Immature natural killer cell (primary cell): ENCODE results near the gene CES4A. TPM values are rescaled to one million over a fixed set of nuclear protein-coding genes. Genes with fewer than 3 reads are reported as not detected.
A peak's percentile ranks its signal among the peaks of the same experiment; 100 is the strongest.
"Not testable (repeated sequence)": the region's sequence is repeated elsewhere in the genome, so short reads cannot be mapped to it uniquely, and the experiment has no call there.

Experiments used
- DNase-seq, 3 donors: peaks; one replicate each; pipeline ENCODE4 v3.0.0; 2022; ENCODE audit warnings: mixed read lengths in 1 of 3
- H3K27ac Mint-ChIP-seq, 6 donors: one replicate each; pipeline ENCODE4 v1.8.0; 2020; ENCODE audit warnings: mixed read lengths in 6 of 6, mild to moderate bottlenecking in 5 of 6, inconsistent platforms in 4 of 6, moderate library complexity in 3 of 6
- H3K27me3 Mint-ChIP-seq, 3 donors: one replicate each; pipeline ENCODE4 v1.8.0; 2020 to 2021; ENCODE audit warnings: low read depth in 3 of 3, mild to moderate bottlenecking in 3 of 3, mixed read lengths in 3 of 3, moderate library complexity in 3 of 3, inconsistent platforms in 1 of 3
- H3K36me3 Mint-ChIP-seq, 3 donors: one replicate each; pipeline ENCODE4 v1.8.0; 2020; ENCODE audit warnings: mixed read lengths in 3 of 3, inconsistent platforms in 2 of 3, mild to moderate bottlenecking in 2 of 3
- H3K4me1 Mint-ChIP-seq, 2 donors: one replicate each; pipeline ENCODE4 v1.8.0; 2020; ENCODE audit warnings: inconsistent platforms in 2 of 2, mild to moderate bottlenecking in 2 of 2, mixed read lengths in 2 of 2, moderate library complexity in 1 of 2
- H3K4me3 Mint-ChIP-seq, 5 donors: one replicate each; pipeline ENCODE4 v1.8.0; 2020; ENCODE audit warnings: mild to moderate bottlenecking in 5 of 5, mixed read lengths in 5 of 5, inconsistent platforms in 3 of 5, moderate library complexity in 3 of 5
- H3K9me3 Mint-ChIP-seq, 6 donors: one replicate each; pipeline ENCODE4 v1.8.0; 2020; ENCODE audit warnings: mild to moderate bottlenecking in 6 of 6, mixed read lengths in 6 of 6, inconsistent platforms in 4 of 6, moderate library complexity in 3 of 6
- polyA plus RNA-seq, 3 donors: library from polyadenylated mRNA; unstranded; fragments of 300-500 nt; fragmentation: Illumina TruSeq; gene quantifications; one replicate each; pipeline ENCODE4 v1.2.3, GENCODE V29; 2021

Gene CES4A
- polyA plus RNA-seq, 3 donors from 2014 or later, result 0.98 to 1.6 TPM; not detected in 1

DNA sequence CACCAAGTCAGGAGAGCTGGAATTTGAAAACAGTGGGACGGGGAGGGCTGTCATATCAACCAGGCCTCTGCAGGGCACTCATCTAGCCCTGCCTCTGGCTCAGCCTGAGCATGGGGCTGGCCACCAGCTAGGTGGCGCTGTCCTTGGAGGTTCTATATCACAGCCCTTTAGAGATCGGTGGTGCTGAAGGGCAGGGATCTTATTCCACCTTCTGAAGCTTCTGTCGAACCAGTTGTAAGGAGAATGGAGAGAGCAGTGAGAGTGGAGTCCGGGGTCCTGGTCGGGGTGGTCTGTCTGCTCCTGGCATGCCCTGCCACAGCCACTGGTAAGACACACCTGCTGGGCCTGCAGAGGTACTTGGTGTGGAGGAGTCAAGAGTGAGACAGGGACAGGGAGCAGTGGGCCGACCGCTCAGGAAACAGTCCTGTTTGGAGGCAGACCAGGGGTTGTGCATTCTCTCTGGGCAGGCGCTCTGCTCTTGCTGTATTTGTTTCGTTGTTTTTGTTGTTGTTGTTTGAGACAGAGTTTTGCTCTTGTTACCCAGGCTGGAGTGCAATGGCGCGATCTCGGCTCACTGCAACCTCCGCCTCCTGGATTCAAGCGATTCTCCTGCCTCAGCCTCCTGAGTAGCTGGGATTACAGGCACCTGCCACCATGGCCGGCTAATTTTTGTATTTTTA lies 27.2 kb upstream of the CES4A start, which contains the start of gene CES3:
Gene CES3 (plus strand): TSS at position 202 of the 680 bp plus-strand sequence. CDS start 42 bp downstream, at position 244.
- no peak within 1 kb of the TSS for H3K4me3 Mint-ChIP-seq
- no peaks in the 10 kb centered on the region for H3K9me3 Mint-ChIP-seq
- H3K27ac Mint-ChIP-seq, result peak within 1 kb of the TSS in 1 of 6 donors; percentile 55
- H3K36me3 Mint-ChIP-seq, result no peaks in the 10 kb centered on the region
- peak in 1 of 3 donors; percentile 30 for DNase-seq
- peaks cover 0 to 7% (median 1%) of the 10 kb centered on the region in 3 donors for H3K27me3 Mint-ChIP-seq
- H3K4me1 Mint-ChIP-seq, result no peaks in the 10 kb centered on the region

DNA sequence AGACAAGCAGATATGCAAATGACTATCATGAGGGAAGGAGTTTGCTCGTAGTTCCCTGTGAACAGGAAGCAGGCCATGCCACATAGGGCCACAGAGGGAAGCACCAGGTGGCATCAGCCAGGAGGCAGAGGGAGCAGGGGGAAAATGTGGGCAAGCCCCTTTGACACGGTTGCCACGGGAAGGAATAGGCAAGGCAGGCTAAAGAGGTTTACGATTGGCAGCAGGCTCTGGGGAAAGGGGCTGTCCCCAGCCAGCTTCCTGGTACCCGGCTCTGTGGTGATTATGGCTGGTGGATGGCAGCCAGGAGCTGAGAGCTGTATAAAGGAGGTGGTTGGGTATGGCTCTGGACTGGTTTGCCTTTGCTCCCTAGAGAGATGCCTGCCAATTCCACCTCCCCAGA lies 26.5 kb upstream of the CES4A start:
- Mint-ChIP-seq H3K27ac (peak overlapping the region in 1 of 6 donors; percentile 55), H3K4me1 (no peaks in the 10 kb centered on the region), H3K36me3 (no peaks in the 10 kb centered on the region), H3K9me3 (no peaks in the 10 kb centered on the region), H3K4me3 (no peak overlapping the region), H3K27me3 (peaks cover 0 to 5% (median 3%) of the 10 kb centered on the region in 3 donors)
- DNase-seq, result no peak

- H3K4me3 Mint-ChIP-seq, result no peak overlapping the region
Observed at GRCh38 chr16:66964049-66964448, 24.3 kb upstream of the CES4A start.

GRCh38 chr16:66968847-66969246 lies 19.5 kb upstream of the CES4A start:
- no peaks in the 10 kb centered on the region for H3K9me3 Mint-ChIP-seq
- H3K4me3 Mint-ChIP-seq, result no peak overlapping the region
- DNase-seq, result no peak
- no peaks in the 10 kb centered on the region for H3K4me1 Mint-ChIP-seq
- H3K36me3 Mint-ChIP-seq, result no peaks in the 10 kb centered on the region
- no peak overlapping the region for H3K27ac Mint-ChIP-seq
- H3K27me3 Mint-ChIP-seq, result peaks cover 3 to 5% (median 4%) of the 10 kb centered on the region in 3 donors

More at GRCh38 chr16:66964049-66964448, 24.3 kb upstream of the CES4A start:
- Mint-ChIP-seq H3K36me3 (no peaks in the 10 kb centered on the region), H3K27me3 (peaks cover 2 to 6% (median 3%) of the 10 kb centered on the region in 3 donors), H3K9me3 (no peaks in the 10 kb centered on the region), H3K4me1 (no peaks in the 10 kb centered on the region), H3K27ac (no peak overlapping the region)
- DNase-seq, result no peak

GRCh38 chr16:66970775-66971720 lies 17.3 kb upstream of the CES4A start:
- Mint-ChIP-seq H3K27me3 (peaks cover 2 to 10% (median 3%) of the 10 kb centered on the region in 3 donors), H3K4me3 (no peak overlapping the region), H3K27ac (no peak overlapping the region), H3K4me1 (no peaks in the 10 kb centered on the region), H3K36me3 (no peaks in the 10 kb centered on the region), H3K9me3 (no peaks in the 10 kb centered on the region)
- DNase-seq, result no peak

GRCh38 chr16:66972983-66973382 lies 15.4 kb upstream of the CES4A start:
- Mint-ChIP-seq H3K27ac (no peak overlapping the region), H3K4me1 (no peaks in the 10 kb centered on the region), H3K9me3 (no peaks in the 10 kb centered on the region)

GRCh38 chr16:66973716-66974115 lies 14.7 kb upstream of the CES4A start:
- DNase-seq, result no peak
- Mint-ChIP-seq H3K27me3 (peaks cover 2 to 7% (median 2%) of the 10 kb centered on the region in 3 donors), H3K4me3 (no peak overlapping the region), H3K9me3 (no peaks in the 10 kb centered on the region), H3K4me1 (no peaks in the 10 kb centered on the region), H3K36me3 (no peaks in the 10 kb centered on the region), H3K27ac (no peak overlapping the region)

More at GRCh38 chr16:66972983-66973382, 15.4 kb upstream of the CES4A start:
- DNase-seq, result no peak
- no peaks in the 10 kb centered on the region for H3K36me3 Mint-ChIP-seq
- H3K4me3 Mint-ChIP-seq, result no peak overlapping the region
- peaks cover 2 to 7% (median 2%) of the 10 kb centered on the region in 3 donors for H3K27me3 Mint-ChIP-seq

DNA sequence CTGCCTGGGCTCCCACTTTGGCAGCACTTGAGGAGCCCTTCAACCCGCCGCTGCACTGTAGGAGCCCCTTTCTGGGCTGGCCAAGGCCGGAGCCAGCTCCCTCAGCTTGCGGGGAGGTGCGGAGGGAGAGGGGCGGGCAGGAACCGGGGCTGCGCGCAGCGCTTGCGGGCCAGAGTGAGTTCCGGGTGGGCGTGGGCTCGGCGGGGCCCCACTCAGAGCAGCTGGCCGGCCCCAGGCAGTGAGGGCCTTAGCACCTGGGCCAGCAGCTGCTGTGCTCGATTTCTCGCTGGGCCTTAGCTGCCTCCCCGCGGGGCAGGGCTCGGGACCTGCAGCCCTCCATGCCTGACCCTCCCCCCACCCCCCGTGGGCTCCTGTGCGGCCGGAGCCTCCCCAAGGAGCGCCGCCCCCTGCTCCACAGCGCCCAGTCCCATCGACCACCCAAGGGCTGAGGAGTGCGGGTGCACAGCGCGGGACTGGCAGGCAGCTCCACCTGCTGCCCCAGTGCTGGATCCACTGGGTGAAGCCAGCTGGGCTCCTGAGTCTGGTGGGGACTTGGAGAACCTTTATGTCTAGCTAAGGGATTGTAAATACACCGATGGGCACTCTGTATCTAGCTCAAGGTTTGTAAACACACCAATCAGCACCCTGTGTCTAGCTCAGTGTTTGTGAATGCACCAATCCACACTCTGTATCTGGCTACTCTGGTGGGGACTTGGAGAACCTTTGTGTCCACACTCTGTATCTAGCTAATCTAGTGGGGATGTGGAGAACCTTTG lies 14.0 kb upstream of the CES4A start:
- not testable (repeated sequence) for H3K36me3 Mint-ChIP-seq, H3K27ac Mint-ChIP-seq, H3K9me3 Mint-ChIP-seq, DNase-seq, H3K4me1 Mint-ChIP-seq, H3K27me3 Mint-ChIP-seq
- H3K4me3 Mint-ChIP-seq, result peak overlapping the region in 2 of 5 donors; percentile 30 to 83

- peak in 1 of 3 donors; percentile 6 for DNase-seq
- H3K27ac Mint-ChIP-seq, result peak overlapping the region in 1 of 6 donors; percentile 33
Observed at GRCh38 chr16:66974932-66975246, 13.5 kb upstream of the CES4A start.

GRCh38 chr16:66975302-66975893 lies 13.0 kb upstream of the CES4A start:
- no peak for DNase-seq
- peaks cover 2 to 5% (median 3%) of the 10 kb centered on the region in 3 donors for H3K27me3 Mint-ChIP-seq
- H3K27ac Mint-ChIP-seq, result no peak overlapping the region
- peak overlapping the region in 2 of 5 donors; percentile 61 to 83 for H3K4me3 Mint-ChIP-seq
- no peaks in the 10 kb centered on the region for H3K9me3 Mint-ChIP-seq
- no peaks in the 10 kb centered on the region for H3K36me3 Mint-ChIP-seq
- no peaks in the 10 kb centered on the region for H3K4me1 Mint-ChIP-seq

More at GRCh38 chr16:66974932-66975246, 13.5 kb upstream of the CES4A start:
- not testable (repeated sequence) for H3K27me3 Mint-ChIP-seq, H3K4me1 Mint-ChIP-seq, H3K36me3 Mint-ChIP-seq, H3K9me3 Mint-ChIP-seq
- peak overlapping the region in 4 of 5 donors; percentile 30 to 83 (median 53) for H3K4me3 Mint-ChIP-seq

DNA sequence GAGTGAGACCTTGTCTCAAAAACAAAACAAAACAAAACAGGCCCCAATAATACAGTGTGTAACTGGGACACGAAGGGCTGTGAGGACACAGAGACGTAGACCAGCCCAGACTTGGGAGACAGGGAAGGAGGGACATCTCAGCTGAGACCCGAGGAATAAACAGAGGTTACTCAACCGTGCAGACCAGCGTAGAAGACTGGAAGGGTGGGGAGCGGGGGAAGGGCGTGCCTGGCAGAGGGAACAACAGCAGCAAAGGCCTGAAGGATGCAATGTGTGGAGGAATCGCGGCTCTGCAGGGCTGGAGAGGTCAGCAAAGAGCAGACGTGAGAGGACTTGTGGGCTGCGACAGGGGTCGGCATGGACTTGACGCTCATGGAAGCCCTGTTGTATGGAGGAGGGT lies 11.6 kb upstream of the CES4A start:
- Mint-ChIP-seq H3K36me3 (no peaks in the 10 kb centered on the region), H3K27ac (peak overlapping the region in 1 of 6 donors; percentile 34), H3K4me1 (no peaks in the 10 kb centered on the region), H3K4me3 (no peak overlapping the region), H3K9me3 (no peaks in the 10 kb centered on the region), H3K27me3 (peaks cover 1 to 5% (median 2%) of the 10 kb centered on the region in 3 donors)
- DNase-seq, result no peak

GRCh38 chr16:66977341-66978113 lies 10.9 kb upstream of the CES4A start:
- H3K27me3 Mint-ChIP-seq, result peaks cover 1 to 5% (median 2%) of the 10 kb centered on the region in 3 donors
- peak; percentile 78 to 84 (median 80) for DNase-seq
- H3K9me3 Mint-ChIP-seq, result no peaks in the 10 kb centered on the region
- no peaks in the 10 kb centered on the region for H3K4me1 Mint-ChIP-seq
- no peak overlapping the region for H3K27ac Mint-ChIP-seq
- H3K36me3 Mint-ChIP-seq, result no peaks in the 10 kb centered on the region
- no peak overlapping the region for H3K4me3 Mint-ChIP-seq
